BE2C (cell line): ENCODE results near the gene MEX3D.

Source experiments
- DNase-seq: peaks from one replicate; pipeline ENCODE4 v3.0.0-alpha.2; 2020
- H3K27me3 ChIP-seq: fragments of 250-450 bp; sonication (Bioruptor Pico); 2 replicates; pipeline ENCODE4 v1.5.1; 2020; ENCODE audit warnings: mild to moderate bottlenecking
- H3K36me3 ChIP-seq: fragments of 250-450 bp; sonication (Bioruptor Pico); 2 replicates; pipeline ENCODE4 v1.5.1; 2020; ENCODE audit warnings: mild to moderate bottlenecking
- H3K4me1 ChIP-seq: fragments of 250-450 bp; sonication (Bioruptor Pico); 2 replicates; pipeline ENCODE4 v1.5.1; 2020
- H3K4me3 ChIP-seq: 2 replicates; pipeline ENCODE4 v1.5.1; 2011; ENCODE audit warnings: low read depth, low read length
- H3K9me3 ChIP-seq: fragments of 250-450 bp; sonication (Bioruptor Pico); 2 replicates; pipeline ENCODE4 v1.5.1; 2020
- TF ChIP-seq, protein P1 (sequence below): IDR thresholded peaks from 2 replicates; pipeline ENCODE4 v1.5.1; 2012; ENCODE audit warnings: mild to moderate bottlenecking, low read depth, low read length

MEX3D gene

GRCh38 chr19:1525343-1525742 lies 42.8 kb downstream of the MEX3D start:
- no peak for DNase-seq
- no peaks in the 10 kb centered on the region for H3K4me1 ChIP-seq
- no peak overlapping the region for H3K4me3 ChIP-seq
- peaks cover 50% of the 10 kb centered on the region for H3K27me3 ChIP-seq
- H3K36me3 ChIP-seq: no peaks in the 10 kb centered on the region
- no peaks in the 10 kb centered on the region for H3K9me3 ChIP-seq
- TF ChIP-seq, protein P1, sequence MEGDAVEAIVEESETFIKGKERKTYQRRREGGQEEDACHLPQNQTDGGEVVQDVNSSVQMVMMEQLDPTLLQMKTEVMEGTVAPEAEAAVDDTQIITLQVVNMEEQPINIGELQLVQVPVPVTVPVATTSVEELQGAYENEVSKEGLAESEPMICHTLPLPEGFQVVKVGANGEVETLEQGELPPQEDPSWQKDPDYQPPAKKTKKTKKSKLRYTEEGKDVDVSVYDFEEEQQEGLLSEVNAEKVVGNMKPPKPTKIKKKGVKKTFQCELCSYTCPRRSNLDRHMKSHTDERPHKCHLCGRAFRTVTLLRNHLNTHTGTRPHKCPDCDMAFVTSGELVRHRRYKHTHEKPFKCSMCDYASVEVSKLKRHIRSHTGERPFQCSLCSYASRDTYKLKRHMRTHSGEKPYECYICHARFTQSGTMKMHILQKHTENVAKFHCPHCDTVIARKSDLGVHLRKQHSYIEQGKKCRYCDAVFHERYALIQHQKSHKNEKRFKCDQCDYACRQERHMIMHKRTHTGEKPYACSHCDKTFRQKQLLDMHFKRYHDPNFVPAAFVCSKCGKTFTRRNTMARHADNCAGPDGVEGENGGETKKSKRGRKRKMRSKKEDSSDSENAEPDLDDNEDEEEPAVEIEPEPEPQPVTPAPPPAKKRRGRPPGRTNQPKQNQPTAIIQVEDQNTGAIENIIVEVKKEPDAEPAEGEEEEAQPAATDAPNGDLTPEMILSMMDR: no peak

DNA sequence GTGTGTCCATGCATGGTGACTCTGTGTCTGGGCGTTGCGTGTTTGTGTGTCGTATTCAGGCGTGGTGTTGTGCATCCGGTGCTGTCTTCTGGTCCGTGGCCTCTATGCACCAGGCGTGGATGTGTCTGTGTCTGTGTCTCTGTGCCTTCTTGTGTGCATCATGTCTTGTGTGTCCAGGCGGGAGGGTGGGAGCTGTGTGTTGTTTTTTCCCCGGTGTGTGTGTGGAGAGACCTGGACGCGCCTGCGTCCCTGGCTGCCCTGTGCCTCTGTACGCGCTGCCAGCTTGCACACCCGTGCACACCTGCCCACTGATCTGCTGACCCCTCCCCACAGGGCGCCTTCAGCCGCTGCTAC lies 43.2 kb downstream of the MEX3D start:
- H3K9me3 ChIP-seq: no peaks in the 10 kb centered on the region
- H3K36me3 ChIP-seq: no peaks in the 10 kb centered on the region
- no peak overlapping the region for H3K4me3 ChIP-seq
- TF ChIP-seq, protein P1: no peak
- DNase-seq: no peak
- peaks cover 47% of the 10 kb centered on the region for H3K27me3 ChIP-seq
- H3K4me1 ChIP-seq: no peaks in the 10 kb centered on the region

- Histone ChIP-seq H3K36me3 (no peaks in the 10 kb centered on the region), H3K4me1 (no peaks in the 10 kb centered on the region), H3K9me3 (no peaks in the 10 kb centered on the region), H3K27me3 (peaks cover 42% of the 10 kb centered on the region), H3K4me3 (no peak overlapping the region)
- TF ChIP-seq, protein P1: no peak
- DNase-seq: no peak
Observed at GRCh38 chr19:1524287-1524971, 43.7 kb downstream of the MEX3D start.

DNA sequence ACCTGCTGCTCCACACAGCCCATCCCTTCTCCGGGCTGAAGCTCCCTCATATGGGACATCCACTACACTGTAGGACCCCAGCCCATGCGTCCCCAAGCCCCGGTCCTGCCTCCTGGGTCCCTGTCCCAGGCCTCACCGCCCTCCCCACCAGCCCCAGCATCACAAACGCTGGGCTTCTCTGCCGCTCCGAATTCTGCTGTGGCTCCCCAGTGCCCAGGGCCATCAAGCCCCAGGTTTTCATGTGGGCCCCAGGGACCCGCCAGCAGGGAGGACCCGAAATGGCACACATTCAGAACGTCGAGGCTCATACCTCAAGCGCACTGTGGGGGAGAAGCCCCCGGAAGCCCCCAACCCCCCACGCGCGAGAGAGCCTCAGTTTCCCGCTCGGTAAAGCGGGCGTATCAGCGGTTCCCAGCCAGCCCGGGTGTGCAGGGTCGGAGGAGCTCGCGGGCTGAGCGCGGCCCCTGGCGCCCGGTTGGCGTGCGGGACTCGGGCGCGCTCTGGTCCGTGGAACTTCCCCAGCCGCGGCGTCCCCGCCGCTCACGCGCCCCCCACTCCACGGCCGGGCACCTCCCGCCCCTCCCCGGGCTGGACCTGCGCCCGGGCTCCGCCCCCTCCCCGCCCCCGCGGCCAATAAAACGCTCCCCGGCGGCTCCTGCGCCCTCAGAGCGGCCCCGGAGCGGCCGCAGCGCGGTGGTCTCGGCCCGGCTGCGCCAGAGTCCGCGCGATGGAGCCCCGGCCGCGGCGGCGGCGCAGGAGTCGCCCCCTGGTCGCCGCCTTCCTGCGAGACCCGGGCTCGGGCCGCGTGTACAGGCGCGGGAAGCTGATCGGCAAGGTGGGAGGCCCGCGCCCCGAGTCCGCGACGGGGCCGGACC lies 44.5 kb downstream of the MEX3D start, which contains the start of gene PLK5:
Gene PLK5 (plus strand): TSS at position 666 of the 875 bp plus-strand sequence. CDS start 2,920 bp downstream, outside the sequence.
- Histone ChIP-seq H3K9me3 (no peaks in the 10 kb centered on the region), H3K27me3 (peaks cover 38% of the 10 kb centered on the region), H3K4me3 (no peak within 1 kb of the TSS), H3K36me3 (no peaks in the 10 kb centered on the region), H3K4me1 (no peaks in the 10 kb centered on the region)
- DNase-seq: no peak
- TF ChIP-seq, protein P1: no peak

- Histone ChIP-seq H3K4me3 (no peak overlapping the region), H3K9me3 (no peaks in the 10 kb centered on the region), H3K36me3 (no peaks in the 10 kb centered on the region), H3K4me1 (no peaks in the 10 kb centered on the region), H3K27me3 (peaks cover 38% of the 10 kb centered on the region)
- DNase-seq: no peak
- TF ChIP-seq, protein P1: no peak
Observed at GRCh38 chr19:1522838-1523237, 45.3 kb downstream of the MEX3D start.

- H3K27me3 ChIP-seq: peaks cover 38% of the 10 kb centered on the region
- TF ChIP-seq, protein P1: no peak
- DNase-seq: no peak
- H3K36me3 ChIP-seq: no peaks in the 10 kb centered on the region
- H3K4me3 ChIP-seq: no peak overlapping the region
- no peaks in the 10 kb centered on the region for H3K4me1 ChIP-seq
- H3K9me3 ChIP-seq: no peaks in the 10 kb centered on the region
Observed at GRCh38 chr19:1522061-1522460, 46.1 kb downstream of the MEX3D start.
